Progenitor cell of endocrine pancreas (in vitro differentiated cells): ENCODE results near the gene THSD7A. TPM values are rescaled to one million over a fixed set of nuclear protein-coding genes. Genes with fewer than 3 reads are reported as not detected.
A peak's percentile ranks its signal among the peaks of the same experiment; 100 is the strongest.

Source experiments
- DNase-seq: peaks from one replicate; pipeline ENCODE4 v3.0.0; 2021; ENCODE audit warnings: low spot score; ENCODE audit not compliant: unreplicated experiment
- H3K27ac Mint-ChIP-seq: 2 replicates; pipeline ENCODE4 v1.8.0; 2021; ENCODE audit warnings: mild to moderate bottlenecking, moderate library complexity, mixed read lengths
- H3K27me3 Mint-ChIP-seq: 2 replicates; pipeline ENCODE4 v1.8.0; 2021; ENCODE audit warnings: mixed read lengths
- H3K36me3 Mint-ChIP-seq: 2 replicates; pipeline ENCODE4 v1.8.0; 2022; ENCODE audit warnings: mixed read lengths; ENCODE audit not compliant: insufficient read depth
- H3K4me1 Mint-ChIP-seq: 2 replicates; pipeline ENCODE4 v1.8.0; 2021; ENCODE audit warnings: low read depth, mixed read lengths
- H3K4me3 Mint-ChIP-seq: 2 replicates; pipeline ENCODE4 v1.8.0; 2021; ENCODE audit warnings: low read depth, mild to moderate bottlenecking, moderate library complexity, mixed read lengths
- H3K9me3 Mint-ChIP-seq: 2 replicates; pipeline ENCODE4 v1.8.0; 2021; ENCODE audit warnings: low read depth, mixed read lengths
- total RNA-seq: library from RNA; stranded (reverse); gene quantifications from 2 replicates; pipeline ENCODE4 v1.2.1, GENCODE V29; 2021
- TF ChIP-seq, protein P1 (sequence below): fragments of 200-600 bp; sonication (generic); IDR thresholded peaks from one replicate; pipeline ENCODE4 v1.5.0; 2021; ENCODE audit warnings: antibody characterized with exemption, mild to moderate bottlenecking; ENCODE audit not compliant: unreplicated experiment

The THSD7A gene
- total RNA-seq, 1 donor from 2014 or later, result 4.7 TPM

DNA sequence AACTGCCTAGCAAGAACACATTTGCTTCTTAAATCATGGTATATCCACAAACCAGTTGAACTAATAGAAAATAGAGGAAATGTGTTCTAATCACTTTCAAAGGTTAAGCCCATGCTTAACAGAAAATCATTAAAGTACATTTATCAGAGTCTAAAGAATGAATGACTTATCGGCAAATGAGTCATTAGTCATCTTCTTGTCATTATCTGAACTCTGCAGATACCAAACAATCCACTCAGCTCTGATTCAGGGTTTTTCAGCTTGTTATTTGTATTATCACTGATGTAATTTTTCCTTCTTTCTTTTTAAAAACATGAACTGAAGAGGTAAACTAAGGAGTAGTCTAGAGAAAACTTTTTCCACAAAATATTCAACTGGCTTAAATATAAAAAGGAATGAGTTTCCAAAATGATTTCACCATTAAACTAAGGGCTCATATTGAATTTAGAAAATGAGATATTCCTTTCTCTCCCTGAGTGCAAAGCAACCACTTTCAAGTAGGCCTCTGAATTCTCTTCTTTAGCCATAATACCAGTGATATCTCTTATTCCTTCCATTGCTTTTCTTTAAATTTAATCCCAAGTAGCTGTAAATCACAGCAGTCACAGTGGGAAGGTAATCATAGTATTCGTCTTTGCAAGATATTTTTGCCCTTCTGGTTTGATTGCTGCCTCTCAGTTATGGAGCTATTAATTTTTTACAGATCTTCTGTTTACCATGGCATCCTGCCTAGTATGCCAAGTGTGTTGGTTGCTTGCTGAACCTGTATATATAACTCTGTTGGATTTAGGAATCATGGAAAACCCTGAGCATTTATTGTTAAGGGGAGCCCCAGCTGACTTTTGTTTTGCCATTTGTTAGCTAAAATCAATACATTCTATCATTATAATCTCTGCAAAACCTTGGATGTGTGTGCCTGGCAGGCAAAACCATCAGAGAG is 125.1 kb downstream of the THSD7A start:
- Mint-ChIP-seq H3K4me1 (peaks cover 51% of the 10 kb centered on the region), H3K36me3 (no peaks in the 10 kb centered on the region), H3K9me3 (no peaks in the 10 kb centered on the region), H3K27me3 (no peaks in the 10 kb centered on the region), H3K27ac (peak overlapping the region; percentile 66), H3K4me3 (peak overlapping the region; percentile 51)
- TF ChIP-seq, protein P1, sequence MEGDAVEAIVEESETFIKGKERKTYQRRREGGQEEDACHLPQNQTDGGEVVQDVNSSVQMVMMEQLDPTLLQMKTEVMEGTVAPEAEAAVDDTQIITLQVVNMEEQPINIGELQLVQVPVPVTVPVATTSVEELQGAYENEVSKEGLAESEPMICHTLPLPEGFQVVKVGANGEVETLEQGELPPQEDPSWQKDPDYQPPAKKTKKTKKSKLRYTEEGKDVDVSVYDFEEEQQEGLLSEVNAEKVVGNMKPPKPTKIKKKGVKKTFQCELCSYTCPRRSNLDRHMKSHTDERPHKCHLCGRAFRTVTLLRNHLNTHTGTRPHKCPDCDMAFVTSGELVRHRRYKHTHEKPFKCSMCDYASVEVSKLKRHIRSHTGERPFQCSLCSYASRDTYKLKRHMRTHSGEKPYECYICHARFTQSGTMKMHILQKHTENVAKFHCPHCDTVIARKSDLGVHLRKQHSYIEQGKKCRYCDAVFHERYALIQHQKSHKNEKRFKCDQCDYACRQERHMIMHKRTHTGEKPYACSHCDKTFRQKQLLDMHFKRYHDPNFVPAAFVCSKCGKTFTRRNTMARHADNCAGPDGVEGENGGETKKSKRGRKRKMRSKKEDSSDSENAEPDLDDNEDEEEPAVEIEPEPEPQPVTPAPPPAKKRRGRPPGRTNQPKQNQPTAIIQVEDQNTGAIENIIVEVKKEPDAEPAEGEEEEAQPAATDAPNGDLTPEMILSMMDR, result no peak
- no peak for DNase-seq

GRCh38 chr7:11703829-11704228 is 128.2 kb downstream of the THSD7A start:
- Mint-ChIP-seq H3K27ac (no peak overlapping the region), H3K4me1 (peaks cover 31% of the 10 kb centered on the region), H3K36me3 (no peaks in the 10 kb centered on the region), H3K27me3 (no peaks in the 10 kb centered on the region), H3K4me3 (no peak overlapping the region), H3K9me3 (no peaks in the 10 kb centered on the region)
- TF ChIP-seq, protein P1, result no peak
- DNase-seq, result no peak

GRCh38 chr7:11702938-11703337 is 129.1 kb downstream of the THSD7A start:
- no peak for DNase-seq
- no peaks in the 10 kb centered on the region for H3K27me3 Mint-ChIP-seq
- no peaks in the 10 kb centered on the region for H3K9me3 Mint-ChIP-seq
- TF ChIP-seq, protein P1, result no peak
- H3K4me1 Mint-ChIP-seq, result peaks cover 26% of the 10 kb centered on the region
- no peak overlapping the region for H3K27ac Mint-ChIP-seq
- H3K4me3 Mint-ChIP-seq, result no peak overlapping the region
- H3K36me3 Mint-ChIP-seq, result no peaks in the 10 kb centered on the region

- no peak for DNase-seq
- H3K27ac Mint-ChIP-seq, result no peak overlapping the region
- peaks cover 17% of the 10 kb centered on the region for H3K4me1 Mint-ChIP-seq
- H3K4me3 Mint-ChIP-seq, result no peak overlapping the region
- no peaks in the 10 kb centered on the region for H3K36me3 Mint-ChIP-seq
- no peaks in the 10 kb centered on the region for H3K27me3 Mint-ChIP-seq
- no peaks in the 10 kb centered on the region for H3K9me3 Mint-ChIP-seq
- TF ChIP-seq, protein P1, result no peak
These were observed 130.0 kb downstream of the THSD7A start for GRCh38 chr7:11701829-11702560.

- H3K36me3 Mint-ChIP-seq, result no peaks in the 10 kb centered on the region
- H3K27ac Mint-ChIP-seq, result no peak overlapping the region
- H3K27me3 Mint-ChIP-seq, result no peaks in the 10 kb centered on the region
- no peak for DNase-seq
- H3K4me1 Mint-ChIP-seq, result peaks cover 2% of the 10 kb centered on the region
- TF ChIP-seq, protein P1, result no peak
- no peak overlapping the region for H3K4me3 Mint-ChIP-seq
- no peaks in the 10 kb centered on the region for H3K9me3 Mint-ChIP-seq
These were observed 132.3 kb downstream of the THSD7A start for GRCh38 chr7:11699666-11700065.
